ENCODE measurements around the gene CCDC33.

The CCDC33 gene

DNA sequence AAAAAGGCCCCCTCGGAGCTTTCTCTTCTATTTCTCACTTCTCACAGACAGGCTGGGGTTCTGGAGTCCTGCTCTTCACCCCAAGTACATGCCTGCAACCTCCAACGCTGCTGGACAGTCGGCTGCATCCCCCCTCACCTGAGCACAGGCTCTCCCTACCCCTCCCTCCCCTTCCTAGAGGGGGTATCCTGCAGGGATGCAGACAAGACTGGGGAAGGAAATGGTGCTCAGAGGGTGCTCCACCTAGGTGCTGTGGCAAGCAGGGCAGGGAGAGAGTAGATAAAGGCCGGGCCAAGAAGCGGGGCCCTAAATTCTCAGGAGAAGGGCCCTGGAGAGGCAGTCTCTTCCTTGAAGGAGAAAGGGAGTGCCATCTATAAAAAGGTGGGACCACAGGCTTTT, 26.6 kb upstream of the CCDC33 start:
- DNase-seq: no peak

GRCh38 chr15:74209997-74210671, 26.0 kb upstream of the CCDC33 start:
- DNase-seq: no peak

DNA sequence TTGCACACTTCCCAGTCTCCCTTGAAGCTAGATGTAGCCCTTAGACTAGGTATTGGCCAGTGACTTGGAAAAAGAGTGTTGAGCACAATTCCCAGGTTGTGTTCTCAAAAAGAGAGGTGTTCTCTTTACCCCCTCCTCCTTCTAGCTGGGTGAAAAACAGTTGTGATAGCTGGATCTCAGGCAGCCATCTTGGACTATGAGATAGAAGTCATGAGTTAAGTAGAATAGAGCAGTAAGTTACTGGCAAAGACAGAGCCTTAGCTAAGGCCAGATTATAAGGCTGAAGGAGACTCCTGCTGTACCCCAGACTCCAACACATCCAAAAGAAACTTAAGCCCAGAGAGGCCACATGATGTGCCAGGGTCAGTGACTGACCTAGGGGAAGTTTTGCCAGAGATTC, 25.4 kb upstream of the CCDC33 start:
- DNase-seq: no peak

DNA sequence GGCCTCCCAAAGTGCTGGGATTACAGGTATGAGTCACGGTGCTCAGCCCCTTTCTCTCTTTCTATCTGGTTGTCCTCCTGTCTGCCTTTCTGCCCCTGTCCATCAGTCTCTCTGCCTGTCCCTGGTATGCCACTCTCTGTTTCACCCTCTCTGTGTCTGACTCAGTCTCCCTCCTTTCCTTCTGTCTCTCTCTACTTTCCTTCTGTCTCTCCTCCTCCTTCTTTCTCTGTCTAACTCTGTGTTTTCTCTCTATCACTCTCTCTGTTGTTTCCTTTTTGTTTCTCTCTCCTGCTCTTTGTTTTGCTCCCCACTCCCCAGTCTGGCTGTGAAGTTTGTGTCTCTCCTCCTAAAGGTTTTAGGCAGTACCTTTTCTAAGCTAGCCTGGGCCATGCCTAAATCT, 24.5 kb upstream of the CCDC33 start:
- no peak for DNase-seq

DNA sequence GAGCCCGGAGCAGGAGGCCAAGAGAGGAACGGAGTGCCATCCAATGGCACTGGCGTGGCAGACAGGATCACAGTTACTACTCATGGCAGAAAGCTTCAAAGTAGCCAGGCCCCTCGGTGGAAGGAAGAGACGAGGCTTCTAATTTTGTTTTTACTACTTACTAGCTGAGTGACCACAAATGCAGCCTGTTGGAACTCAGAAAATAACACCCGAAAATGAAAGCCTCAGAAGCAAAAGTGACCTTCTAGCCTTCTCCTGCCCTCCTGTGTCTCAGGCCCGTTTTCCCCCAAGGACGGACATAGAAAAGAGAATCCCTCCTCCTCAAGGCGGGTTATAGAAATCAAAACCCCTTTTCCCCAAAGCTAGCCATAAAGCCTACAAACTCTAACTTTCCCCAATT, 23.6 kb upstream of the CCDC33 start:
- DNase-seq: no peak

GRCh38 chr15:74213858-74214284, 22.3 kb upstream of the CCDC33 start:
- no peak for DNase-seq

- no peak for DNase-seq
These were observed 21.7 kb upstream of the CCDC33 start for GRCh38 chr15:74214324-74215021.

DNA sequence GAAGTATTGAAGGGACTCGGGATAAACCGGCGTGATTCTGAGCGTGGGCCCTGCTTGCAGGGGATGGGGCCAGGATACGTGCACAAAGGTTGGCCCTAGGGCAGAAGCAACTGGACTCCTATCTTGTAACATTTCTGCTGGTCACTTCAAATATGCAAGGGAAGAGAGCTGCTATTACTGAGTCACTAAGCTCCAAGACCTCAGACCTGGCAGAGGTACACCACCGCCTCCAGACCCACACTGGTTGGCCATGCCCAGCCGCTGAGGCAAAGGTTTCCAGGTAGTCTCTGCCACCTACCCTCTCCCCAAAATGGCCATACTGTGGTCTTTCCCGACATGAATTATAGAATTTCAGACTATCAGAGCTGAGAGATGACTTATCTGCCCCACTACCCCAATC, 20.2 kb upstream of the CCDC33 start:
- DNase-seq: no peak

DNA sequence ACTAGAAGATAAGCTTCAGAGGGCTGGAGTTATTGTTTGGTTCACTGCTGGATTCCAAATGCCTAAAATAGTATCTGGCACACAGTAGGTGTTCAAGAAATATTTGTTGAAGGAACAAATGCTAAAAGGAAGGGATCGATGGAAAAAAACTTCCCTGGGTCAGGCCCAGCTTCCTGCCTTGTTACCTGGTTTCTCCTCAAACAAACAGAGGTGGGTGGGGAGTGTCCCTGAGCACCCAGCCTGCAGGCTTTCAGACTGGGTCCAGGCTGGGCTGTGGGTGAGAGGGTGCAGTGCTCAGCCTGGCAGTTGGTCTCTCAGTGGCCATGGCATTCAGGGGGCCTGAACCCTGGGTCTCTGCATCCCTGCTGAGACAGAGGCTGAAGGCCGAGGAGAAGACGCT, 19.2 kb upstream of the CCDC33 start:
- DNase-seq: no peak

- no peak for DNase-seq
These were observed 17.9 kb upstream of the CCDC33 start for GRCh38 chr15:74217907-74218885.

- DNase-seq: no peak
These were observed 15.5 kb upstream of the CCDC33 start for GRCh38 chr15:74220475-74221248.

GRCh38 chr15:74221399-74222239, 14.5 kb upstream of the CCDC33 start:
- DNase-seq: no peak

DNA sequence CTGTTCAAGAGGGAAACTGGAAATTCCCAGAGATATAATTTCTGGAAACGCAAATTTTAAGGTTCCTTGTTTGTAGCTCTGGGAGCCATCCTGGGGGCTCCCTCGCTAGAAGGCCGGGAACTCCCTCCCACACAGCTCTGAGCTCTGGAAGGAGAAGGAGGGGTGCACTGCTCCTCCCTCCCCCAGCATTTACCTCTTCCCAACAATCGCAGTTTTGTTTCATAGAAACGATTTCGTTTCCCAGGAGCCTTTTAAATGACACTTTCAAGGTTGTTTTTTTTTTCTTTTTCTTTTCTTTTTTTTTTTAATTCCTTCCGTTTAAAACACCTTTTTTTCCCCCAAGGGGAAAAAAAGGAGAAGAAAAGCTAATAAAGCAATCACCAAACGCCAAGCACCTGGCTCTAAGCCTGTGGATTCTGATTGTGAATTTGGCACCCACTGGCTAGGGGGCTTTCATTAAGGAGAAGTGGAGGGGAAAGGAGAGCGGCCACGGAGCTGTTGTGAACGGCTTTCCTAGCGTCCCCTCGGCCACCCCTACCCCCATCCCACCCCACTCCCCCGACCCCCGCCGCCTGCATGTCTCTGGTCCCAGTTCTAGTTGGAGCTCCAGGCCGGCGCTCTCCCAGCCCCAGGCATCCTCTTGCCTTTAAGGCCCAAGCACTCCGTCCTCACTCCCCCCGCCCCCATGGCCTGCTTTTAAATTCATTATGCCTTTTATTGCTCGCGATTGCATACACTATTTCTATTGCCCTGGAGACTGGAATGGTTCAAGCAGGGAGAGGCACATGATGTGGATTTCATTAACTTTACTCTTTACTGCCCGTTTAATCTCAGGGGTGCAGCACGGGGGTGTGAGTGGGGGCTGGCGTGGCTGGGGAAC, 13.6 kb upstream of the CCDC33 start:
- no peak for DNase-seq

GRCh38 chr15:74225928-74226327, 10.2 kb upstream of the CCDC33 start:
- no peak for DNase-seq

GRCh38 chr15:74226761-74227540, 9.2 kb upstream of the CCDC33 start:
- no peak for DNase-seq

- DNase-seq: no peak
These were observed 8.0 kb upstream of the CCDC33 start for GRCh38 chr15:74227968-74228722.

DNA sequence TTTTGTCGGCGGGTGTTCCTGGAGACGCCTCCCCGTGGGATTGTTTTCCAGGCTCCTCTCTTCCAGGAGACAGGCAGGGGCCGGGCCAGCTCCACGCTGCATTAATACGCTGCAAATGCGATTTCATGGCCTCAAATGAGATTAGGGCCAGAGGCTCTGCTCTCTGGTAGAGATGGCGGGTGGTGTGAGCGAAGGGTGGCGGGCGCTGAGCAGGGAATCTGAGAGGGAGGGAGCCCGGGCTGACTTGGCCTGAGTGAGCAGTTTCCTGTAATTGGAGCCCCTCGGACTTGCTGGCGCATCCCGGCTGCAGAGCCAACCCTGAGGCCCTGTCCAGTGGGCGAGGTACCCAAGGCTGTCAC, 7.4 kb upstream of the CCDC33 start:
- no peak for DNase-seq

DNA sequence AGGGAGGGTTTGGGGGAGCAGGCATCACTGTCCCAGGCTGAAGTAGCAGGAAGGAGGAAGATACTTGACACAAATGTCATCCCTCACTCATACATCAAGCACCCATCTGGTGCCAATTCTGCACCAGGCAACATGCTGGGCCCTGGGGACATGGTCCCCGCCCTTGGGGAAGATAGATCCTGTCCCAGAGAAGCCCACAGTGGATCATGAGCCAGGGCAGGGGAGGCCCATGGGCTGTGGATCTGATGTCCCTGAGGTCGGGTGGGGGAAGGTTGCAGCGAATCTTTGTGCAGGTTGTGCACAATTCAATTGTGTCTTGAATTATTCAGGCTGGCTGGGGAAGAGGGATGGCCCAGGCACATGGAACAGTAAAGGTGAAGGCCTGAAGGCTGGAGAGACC, 6.4 kb upstream of the CCDC33 start:
- DNase-seq: no peak

DNA sequence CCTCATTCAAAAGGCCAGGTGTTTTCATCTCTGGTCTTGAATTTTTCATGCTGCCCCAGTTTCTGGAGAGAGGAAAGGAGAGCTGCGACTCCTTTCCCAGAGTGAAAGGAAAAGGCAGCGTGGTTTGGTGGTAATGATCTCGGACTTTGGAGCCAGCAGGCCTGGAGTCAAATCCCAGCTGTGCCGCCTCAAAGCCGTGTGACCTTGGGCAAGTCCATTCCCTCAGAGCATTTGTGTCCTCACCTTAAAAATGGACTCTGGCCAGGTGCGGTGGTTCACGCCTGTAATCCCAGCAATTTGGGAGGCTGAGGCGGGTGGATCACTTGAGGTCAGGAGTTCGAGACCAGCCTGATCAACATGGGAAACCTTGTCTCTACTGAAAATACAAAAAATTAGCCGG, 4.7 kb upstream of the CCDC33 start:
- no peak for DNase-seq

Data from stimulated activated CD4-positive, alpha-beta T cell treated with anti-CD3 and anti-CD28 coated beads, Interleukin-2, amount 100 ng/mL, for 24 hours (primary cell).